ENCODE measurements around the gene RNF126. TPM values are rescaled to one million over a fixed set of nuclear protein-coding genes. Genes with fewer than 3 reads are reported as not detected.

RNF126 gene
- total RNA-seq, 6 experiments from 2014 or later = 35.8 to 39.2 (median 38.2) TPM

DNA sequence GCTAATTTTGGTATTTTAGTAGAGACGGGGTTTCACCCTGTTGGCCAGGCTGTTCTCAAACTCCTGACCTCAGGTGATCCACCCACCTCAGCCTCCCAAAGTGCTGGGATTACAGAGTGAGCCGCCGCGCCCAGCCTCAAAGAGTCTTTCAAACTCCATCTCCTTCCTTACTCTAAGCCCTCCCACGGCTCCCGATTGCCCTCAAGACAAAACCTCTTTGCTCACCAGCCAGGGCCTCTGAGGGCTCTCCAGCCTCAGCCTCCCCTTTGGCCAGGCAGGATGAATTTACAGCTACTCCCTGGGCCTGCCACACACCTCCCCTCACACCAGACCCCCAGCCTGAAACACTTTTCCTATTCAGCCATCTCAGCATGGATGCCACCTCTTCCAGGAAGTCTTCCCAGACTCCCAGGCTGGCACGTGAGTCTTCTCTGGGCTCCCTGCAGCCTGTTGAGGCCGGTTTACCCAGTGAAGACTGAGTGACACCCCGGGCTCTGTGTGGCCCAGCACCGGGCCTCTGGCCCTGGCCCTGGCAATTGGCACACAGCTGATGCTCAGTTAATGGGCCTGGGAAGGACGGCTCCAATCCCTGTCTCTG is 24.7 kb upstream of the RNF126 start:
- DNase-seq = no peak
- Mint-ChIP-seq H3K27ac (no peak overlapping the region), H3K9me3 (no peaks in the 10 kb centered on the region), H3K4me3 (no peak overlapping the region; the same call in 1 of the 2 replicates), H3K4me1 (ENCODE audit: low read depth) (peaks cover 7% of the 10 kb centered on the region), H3K36me3 (ENCODE audit: low read depth) (no peaks in the 10 kb centered on the region), H3K27me3 (ENCODE audit: insufficient read depth) (peaks cover 2% of the 10 kb centered on the region)
- TF ChIP-seq, protein P1, sequence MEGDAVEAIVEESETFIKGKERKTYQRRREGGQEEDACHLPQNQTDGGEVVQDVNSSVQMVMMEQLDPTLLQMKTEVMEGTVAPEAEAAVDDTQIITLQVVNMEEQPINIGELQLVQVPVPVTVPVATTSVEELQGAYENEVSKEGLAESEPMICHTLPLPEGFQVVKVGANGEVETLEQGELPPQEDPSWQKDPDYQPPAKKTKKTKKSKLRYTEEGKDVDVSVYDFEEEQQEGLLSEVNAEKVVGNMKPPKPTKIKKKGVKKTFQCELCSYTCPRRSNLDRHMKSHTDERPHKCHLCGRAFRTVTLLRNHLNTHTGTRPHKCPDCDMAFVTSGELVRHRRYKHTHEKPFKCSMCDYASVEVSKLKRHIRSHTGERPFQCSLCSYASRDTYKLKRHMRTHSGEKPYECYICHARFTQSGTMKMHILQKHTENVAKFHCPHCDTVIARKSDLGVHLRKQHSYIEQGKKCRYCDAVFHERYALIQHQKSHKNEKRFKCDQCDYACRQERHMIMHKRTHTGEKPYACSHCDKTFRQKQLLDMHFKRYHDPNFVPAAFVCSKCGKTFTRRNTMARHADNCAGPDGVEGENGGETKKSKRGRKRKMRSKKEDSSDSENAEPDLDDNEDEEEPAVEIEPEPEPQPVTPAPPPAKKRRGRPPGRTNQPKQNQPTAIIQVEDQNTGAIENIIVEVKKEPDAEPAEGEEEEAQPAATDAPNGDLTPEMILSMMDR (IDR thresholded peaks at IDR 0.05) = no peak

DNA sequence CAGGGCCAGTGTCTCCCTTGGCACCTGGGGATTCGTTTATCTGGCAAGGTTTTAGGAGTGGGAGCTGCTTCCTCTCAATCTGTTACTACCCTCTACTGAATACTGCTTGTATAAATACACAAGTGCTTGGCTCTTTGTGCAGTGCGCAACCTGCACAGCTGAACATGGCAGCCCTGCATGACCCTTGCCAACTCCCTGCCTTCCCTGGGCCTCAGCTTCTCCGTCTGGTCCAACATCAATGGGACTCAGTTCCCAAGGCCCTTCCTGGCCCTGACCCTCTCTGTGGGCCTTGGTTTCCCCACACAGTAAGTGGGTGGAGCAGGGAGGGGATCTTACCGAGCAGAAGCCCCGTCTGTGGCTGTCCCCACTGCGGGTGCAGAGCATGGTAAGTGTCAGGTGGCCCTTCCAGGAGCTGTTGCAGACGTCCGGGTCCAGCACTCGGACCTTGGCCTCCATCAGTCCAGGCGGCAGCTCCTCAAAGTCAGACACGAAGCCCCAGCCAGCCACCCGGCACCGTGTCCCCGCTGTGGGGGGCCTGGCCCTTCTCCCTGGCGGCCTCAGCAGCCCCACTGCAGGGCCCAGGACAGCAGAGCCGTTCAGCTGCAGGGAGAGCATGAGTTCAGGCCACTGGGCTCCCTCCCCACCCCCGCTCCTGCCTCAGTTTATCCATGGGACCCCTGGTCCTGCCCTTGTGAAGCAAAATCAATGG is 23.7 kb upstream of the RNF126 start:
- no peak overlapping the region for H3K27ac Mint-ChIP-seq
- peaks cover 7% of the 10 kb centered on the region for H3K4me1 Mint-ChIP-seq (ENCODE audit: low read depth)
- peaks cover 2% of the 10 kb centered on the region for H3K27me3 Mint-ChIP-seq (ENCODE audit: insufficient read depth)
- no peak for DNase-seq
- no peaks in the 10 kb centered on the region for H3K36me3 Mint-ChIP-seq (ENCODE audit: low read depth)
- H3K9me3 Mint-ChIP-seq = no peaks in the 10 kb centered on the region
- TF ChIP-seq, protein P1 (IDR thresholded peaks at IDR 0.05) = no peak
- H3K4me3 Mint-ChIP-seq = no peak overlapping the region

DNA sequence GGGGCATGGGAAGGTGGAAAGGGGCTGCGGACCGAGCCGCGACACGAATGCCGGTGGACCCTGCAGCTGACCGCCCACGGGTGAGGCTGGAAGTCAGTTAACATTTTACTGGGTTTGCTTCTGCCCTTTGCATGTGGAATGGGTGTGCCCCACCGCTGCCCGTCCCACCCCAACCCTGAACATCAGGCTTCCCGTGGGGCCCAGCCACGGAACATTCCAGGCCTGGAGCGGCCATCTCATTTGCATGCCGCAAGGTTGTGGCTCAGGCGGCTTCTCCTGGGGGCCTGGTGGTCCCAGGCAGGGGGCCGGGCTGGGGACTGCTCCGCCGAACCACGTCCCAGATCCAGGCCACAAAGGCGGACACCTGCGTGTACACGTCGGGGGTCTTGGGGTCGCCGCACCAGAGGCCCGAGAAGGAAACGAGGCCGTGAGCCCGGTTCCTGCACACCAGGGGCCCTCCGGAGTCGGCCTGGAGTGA is 22.5 kb upstream of the RNF126 start:
- DNase-seq = no peak
- Mint-ChIP-seq H3K9me3 (no peaks in the 10 kb centered on the region), H3K27me3 (ENCODE audit: insufficient read depth) (peaks cover 2% of the 10 kb centered on the region), H3K36me3 (ENCODE audit: low read depth) (no peaks in the 10 kb centered on the region), H3K4me1 (ENCODE audit: low read depth) (peaks cover 7% of the 10 kb centered on the region), H3K4me3 (no peak overlapping the region), H3K27ac (no peak overlapping the region)
- TF ChIP-seq, protein P1 (IDR thresholded peaks at IDR 0.05) = no peak

DNA sequence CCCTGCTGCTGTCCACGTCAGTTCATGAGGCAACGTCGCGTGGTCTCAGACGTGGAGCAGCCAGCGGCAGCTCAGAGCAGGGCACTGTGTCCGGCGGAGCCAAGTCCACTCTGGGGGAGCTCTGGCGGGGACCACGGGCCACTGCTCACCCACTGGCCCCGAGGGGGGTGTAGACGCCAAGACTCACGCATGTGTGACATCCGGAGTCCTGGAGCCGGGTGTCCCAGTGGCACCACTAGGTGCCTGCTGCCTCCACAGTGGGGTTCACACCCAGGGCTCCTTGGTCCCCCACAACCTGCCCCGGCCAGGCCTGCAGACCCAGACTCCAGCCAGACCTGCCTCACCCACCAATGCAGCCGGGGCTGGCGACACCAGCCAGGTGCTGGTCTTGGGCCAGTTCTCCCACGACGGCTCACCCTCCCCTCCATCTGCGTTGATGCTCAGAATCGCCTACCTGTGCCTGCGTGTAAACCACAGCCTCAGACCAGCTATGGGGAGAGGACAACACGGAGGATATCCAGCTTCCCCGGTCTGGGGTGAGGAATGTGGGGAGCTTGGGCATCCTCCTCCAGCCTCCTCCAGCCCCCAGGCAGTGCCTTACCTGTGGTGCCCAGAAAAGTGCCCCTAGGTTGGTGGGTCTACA is 19.8 kb upstream of the RNF126 start:
- H3K36me3 Mint-ChIP-seq (ENCODE audit: low read depth) = no peaks in the 10 kb centered on the region
- H3K9me3 Mint-ChIP-seq = no peaks in the 10 kb centered on the region
- H3K4me3 Mint-ChIP-seq = no peak overlapping the region
- TF ChIP-seq, protein P1 (IDR thresholded peaks at IDR 0.05) = no peak
- H3K27me3 Mint-ChIP-seq (ENCODE audit: insufficient read depth) = peaks cover 3% of the 10 kb centered on the region
- DNase-seq = no peak
- H3K4me1 Mint-ChIP-seq (ENCODE audit: low read depth) = peaks cover 15% of the 10 kb centered on the region
- no peak overlapping the region; the same call in 1 of the 2 replicates for H3K27ac Mint-ChIP-seq

DNA sequence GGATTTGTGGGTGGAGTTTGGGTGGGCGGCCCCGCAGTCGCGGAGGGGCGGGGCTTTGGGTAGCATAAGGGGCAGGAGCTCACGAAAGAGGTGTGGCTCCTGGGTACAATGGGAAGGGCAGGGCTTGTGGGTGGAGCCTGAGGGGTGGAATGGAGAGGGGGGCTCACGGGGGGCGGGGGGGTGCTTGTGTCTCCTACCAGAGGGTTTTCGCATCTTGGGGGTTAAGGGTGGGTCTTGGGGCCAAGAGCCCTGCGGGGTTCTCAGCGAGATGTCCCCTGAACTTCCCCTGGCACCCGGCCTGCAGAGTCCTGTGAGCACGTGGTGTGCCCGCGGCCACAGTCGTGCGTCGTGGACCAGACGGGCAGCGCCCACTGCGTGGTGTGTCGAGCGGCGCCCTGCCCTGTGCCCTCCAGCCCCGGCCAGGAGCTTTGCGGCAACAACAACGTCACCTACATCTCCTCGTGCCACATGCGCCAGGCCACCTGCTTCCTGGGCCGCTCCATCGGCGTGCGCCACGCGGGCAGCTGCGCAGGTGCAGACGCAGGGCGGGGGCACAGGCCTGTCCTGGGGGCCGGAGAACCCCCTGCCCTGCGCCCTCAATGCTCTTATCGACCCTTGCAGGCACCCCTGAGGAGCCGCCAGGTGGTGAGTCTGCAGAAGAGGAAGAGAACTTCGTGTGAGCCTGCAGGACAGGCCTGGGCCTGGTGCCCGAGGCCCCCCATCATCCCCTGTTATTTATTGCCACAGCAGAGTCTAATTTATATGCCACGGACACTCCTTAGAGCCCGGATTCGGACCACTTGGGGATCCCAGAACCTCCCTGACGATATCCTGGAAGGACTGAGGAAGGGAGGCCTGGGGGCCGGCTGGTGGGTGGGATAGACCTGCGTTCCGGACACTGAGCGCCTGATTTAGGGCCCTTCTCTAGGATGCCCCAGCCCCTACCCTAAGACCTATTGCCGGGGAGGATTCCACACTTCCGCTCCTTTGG is 18.3 kb upstream of the RNF126 start:
- H3K27ac Mint-ChIP-seq = peak overlapping the region; percentile 94
- no peaks in the 10 kb centered on the region for H3K36me3 Mint-ChIP-seq (ENCODE audit: low read depth)
- DNase-seq = no peak
- no peaks in the 10 kb centered on the region for H3K9me3 Mint-ChIP-seq
- TF ChIP-seq, protein P1 (IDR thresholded peaks at IDR 0.05) = no peak
- H3K4me3 Mint-ChIP-seq = peak overlapping the region; percentile 85
- peaks cover 17% of the 10 kb centered on the region; the same call in 1 of the 2 replicates for H3K4me1 Mint-ChIP-seq (ENCODE audit: low read depth)
- peaks cover 2% of the 10 kb centered on the region for H3K27me3 Mint-ChIP-seq (ENCODE audit: insufficient read depth)

All from HFFc6 (cell line).